ENCODE measurements around the gene TOM1. TPM values are rescaled to one million over a fixed set of nuclear protein-coding genes. Genes with fewer than 3 reads are reported as not detected.
A peak's percentile ranks its signal among the peaks of the same experiment; 100 is the strongest.

TOM1 gene
- total RNA-seq, 1 experiment from 2014 or later: 28.2 TPM

DNA sequence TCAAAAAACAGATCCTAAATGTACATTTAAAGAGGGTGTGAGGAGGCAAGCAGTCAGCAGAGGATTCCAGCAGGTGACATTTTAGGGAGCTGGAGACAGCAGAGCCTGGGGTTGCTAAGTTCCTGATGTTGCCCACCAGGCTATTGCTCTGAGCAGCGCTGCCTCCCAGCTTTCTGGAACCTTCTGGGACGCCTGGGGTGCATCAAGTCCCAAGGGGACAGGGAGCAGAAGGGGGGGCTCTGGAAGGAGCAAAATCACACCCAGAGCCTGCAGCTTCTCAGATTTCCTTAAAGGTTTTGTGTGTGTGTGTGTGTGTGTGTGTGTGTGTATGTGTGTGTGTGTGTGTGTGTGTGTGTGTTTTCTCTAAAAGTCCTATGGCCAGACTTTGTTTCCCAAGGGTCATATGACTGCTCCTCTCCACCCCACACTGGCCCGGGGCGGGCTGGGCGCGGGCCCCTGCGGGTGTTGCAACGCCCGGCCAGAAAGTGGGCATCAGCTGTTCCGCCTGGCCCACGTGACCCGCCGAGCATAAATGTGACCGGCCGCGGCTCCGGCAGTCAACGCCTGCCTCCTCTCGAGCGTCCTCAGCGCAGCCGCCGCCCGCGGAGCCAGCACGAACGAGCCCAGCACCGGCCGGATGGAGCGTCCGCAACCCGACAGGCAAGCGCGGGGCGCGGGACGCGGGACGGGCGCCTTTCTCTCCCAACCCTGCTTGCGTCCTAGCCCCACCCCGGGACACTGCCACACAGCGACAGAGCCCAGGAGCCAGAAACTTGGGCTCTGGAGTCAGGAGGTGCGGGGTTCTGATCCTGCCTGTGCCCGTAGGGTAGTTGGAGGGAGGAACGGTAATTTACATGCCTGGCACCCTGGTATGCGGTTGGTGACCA lies 81.1 kb downstream of the TOM1 start, which contains the start of gene HMOX1:
Gene HMOX1, plus strand, starts transcription at position 560 of the 887 bp plus-strand sequence. Its CDS starts 78 bp downstream, at position 638.
- ChIA-PET POLR2A (interaction anchor here (0.6 to 1.7 kb wide), 9 partner anchors 12 to 780 kb away, joined by 3 to 5 read pairs (median 3); partner anchors contain the start of genes APOL3 and TOM1), CTCF (interaction anchor here (0.7 to 1.8 kb wide), 6 partner anchors 11 to 203 kb away, joined by 3 to 18 read pairs (median 4); no protein-coding TSS in a partner anchor)
- TF ChIP-seq, protein P1, sequence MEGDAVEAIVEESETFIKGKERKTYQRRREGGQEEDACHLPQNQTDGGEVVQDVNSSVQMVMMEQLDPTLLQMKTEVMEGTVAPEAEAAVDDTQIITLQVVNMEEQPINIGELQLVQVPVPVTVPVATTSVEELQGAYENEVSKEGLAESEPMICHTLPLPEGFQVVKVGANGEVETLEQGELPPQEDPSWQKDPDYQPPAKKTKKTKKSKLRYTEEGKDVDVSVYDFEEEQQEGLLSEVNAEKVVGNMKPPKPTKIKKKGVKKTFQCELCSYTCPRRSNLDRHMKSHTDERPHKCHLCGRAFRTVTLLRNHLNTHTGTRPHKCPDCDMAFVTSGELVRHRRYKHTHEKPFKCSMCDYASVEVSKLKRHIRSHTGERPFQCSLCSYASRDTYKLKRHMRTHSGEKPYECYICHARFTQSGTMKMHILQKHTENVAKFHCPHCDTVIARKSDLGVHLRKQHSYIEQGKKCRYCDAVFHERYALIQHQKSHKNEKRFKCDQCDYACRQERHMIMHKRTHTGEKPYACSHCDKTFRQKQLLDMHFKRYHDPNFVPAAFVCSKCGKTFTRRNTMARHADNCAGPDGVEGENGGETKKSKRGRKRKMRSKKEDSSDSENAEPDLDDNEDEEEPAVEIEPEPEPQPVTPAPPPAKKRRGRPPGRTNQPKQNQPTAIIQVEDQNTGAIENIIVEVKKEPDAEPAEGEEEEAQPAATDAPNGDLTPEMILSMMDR (IDR thresholded peaks at IDR 0.05; ENCODE audit: unreplicated experiment): peak; percentile 17
- Mint-ChIP-seq H3K36me3 (ENCODE audit: insufficient read depth, unreplicated experiment) (no peaks in the 10 kb centered on the region), H3K27me3 (ENCODE audit: insufficient read depth, unreplicated experiment) (no peaks in the 10 kb centered on the region), H3K9me3 (ENCODE audit: unreplicated experiment) (no peaks in the 10 kb centered on the region), H3K27ac (ENCODE audit: low read depth, unreplicated experiment) (peak within 1 kb of the TSS; percentile 84), H3K4me3 (ENCODE audit: unreplicated experiment) (peak within 1 kb of the TSS; percentile 72), H3K4me1 (ENCODE audit: insufficient read depth, unreplicated experiment) (peaks cover 32% of the 10 kb centered on the region)
- BruUV-seq (replicated peaks): no TSS peak
- DNase-seq (ENCODE audit: unreplicated experiment): peak; percentile 78
- intact Hi-C loops (cut with micrococcal nuclease): loop anchor here (2.0 kb wide), 3 partner anchors 18 to 30 kb away; no protein-coding TSS in a partner anchor

DNA sequence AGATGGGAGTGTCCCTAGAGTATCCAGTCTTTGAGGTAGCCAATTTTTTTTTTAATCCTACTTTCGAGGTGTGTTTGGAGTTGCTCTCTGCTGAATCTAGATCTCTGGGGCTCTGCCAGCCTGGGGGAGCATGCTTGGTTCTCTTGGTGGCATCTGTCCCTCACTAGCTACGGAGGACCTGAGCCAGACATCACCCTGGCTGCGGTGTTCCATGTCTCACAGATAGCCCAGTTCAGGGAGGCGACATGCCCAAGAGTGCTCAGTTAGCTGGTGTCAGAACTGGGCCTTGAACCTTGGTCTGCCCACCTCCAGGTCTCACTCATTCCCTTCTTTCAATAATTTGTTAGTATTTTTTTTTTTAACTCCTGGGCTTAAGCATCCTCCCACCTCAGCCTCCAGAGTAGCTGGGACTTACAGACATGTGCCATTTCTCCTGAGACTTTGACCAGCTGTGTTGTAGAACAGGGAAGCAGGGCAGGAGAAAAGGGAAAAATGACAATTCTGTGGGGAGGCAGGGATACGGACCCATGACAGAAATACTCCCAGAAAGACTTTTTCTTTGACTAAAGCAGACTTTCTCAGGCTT lies 81.8 kb downstream of the TOM1 start:
- intact Hi-C loops (cut with micrococcal nuclease): loop anchor here (2.0 kb wide), 3 partner anchors 17 to 31 kb away; no protein-coding TSS in a partner anchor
- TSS peak; percentile 54 for BruUV-seq (replicated peaks)
- Mint-ChIP-seq H3K4me1 (ENCODE audit: insufficient read depth, unreplicated experiment) (peaks cover 30% of the 10 kb centered on the region), H3K4me3 (ENCODE audit: unreplicated experiment) (peak overlapping the region; percentile 72), H3K27ac (ENCODE audit: low read depth, unreplicated experiment) (no peak overlapping the region), H3K9me3 (ENCODE audit: unreplicated experiment) (no peaks in the 10 kb centered on the region), H3K27me3 (ENCODE audit: insufficient read depth, unreplicated experiment) (no peaks in the 10 kb centered on the region), H3K36me3 (ENCODE audit: insufficient read depth, unreplicated experiment) (no peaks in the 10 kb centered on the region)
- TF ChIP-seq, protein P1 (IDR thresholded peaks at IDR 0.05; ENCODE audit: unreplicated experiment): no peak
- ChIA-PET POLR2A (interaction anchor here (0.7 to 1.3 kb wide), 5 partner anchors 11 to 1130 kb away, joined by 3 read pairs; no protein-coding TSS in a partner anchor), CTCF (interaction anchor here (0.7 to 1.0 kb wide), 3 partner anchors 11 to 202 kb away, joined by 3 to 5 read pairs (median 4); no protein-coding TSS in a partner anchor)
- DNase-seq (ENCODE audit: unreplicated experiment): no peak

DNA sequence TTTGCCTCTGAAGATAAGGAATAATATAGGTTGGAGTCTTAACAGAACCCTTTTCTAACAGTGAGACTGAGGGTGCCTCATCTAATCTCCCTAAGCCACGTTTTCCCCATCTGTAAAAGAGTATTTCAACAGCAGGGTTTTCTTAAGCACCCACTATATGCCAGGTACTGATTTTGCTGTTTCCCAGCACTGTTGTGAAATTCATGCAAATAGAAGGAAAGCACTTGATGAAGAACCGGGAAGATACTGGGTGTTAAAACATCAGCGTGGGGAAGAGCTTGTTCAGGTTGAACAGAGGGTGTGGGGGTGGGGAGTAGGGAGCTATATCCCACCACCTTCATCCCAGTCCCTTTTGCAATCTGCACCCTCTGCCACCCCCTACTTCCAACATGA lies 84.0 kb downstream of the TOM1 start:
- intact Hi-C loops (cut with micrococcal nuclease): no loop called here
- CTCF ChIA-PET: interaction anchor here (0.9 kb wide), 1 partner anchor 12 kb away, joined by 4 read pairs; no protein-coding TSS in a partner anchor
- no peak for DNase-seq (ENCODE audit: unreplicated experiment)
- TF ChIP-seq, protein P1 (IDR thresholded peaks at IDR 0.05; ENCODE audit: unreplicated experiment): no peak
- POLR2A ChIA-PET: interaction anchor here (0.7 kb wide), 2 partner anchors 205 to 434 kb away, joined by 3 read pairs; no protein-coding TSS in a partner anchor
- peaks cover 18% of the 10 kb centered on the region for H3K4me1 Mint-ChIP-seq (ENCODE audit: insufficient read depth, unreplicated experiment)
- H3K27ac Mint-ChIP-seq (ENCODE audit: low read depth, unreplicated experiment): no peak overlapping the region
- BruUV-seq (replicated peaks): no TSS peak
- no peaks in the 10 kb centered on the region for H3K27me3 Mint-ChIP-seq (ENCODE audit: insufficient read depth, unreplicated experiment)
- H3K4me3 Mint-ChIP-seq (ENCODE audit: unreplicated experiment): no peak overlapping the region
- H3K9me3 Mint-ChIP-seq (ENCODE audit: unreplicated experiment): no peaks in the 10 kb centered on the region
- H3K36me3 Mint-ChIP-seq (ENCODE audit: insufficient read depth, unreplicated experiment): no peaks in the 10 kb centered on the region

DNA sequence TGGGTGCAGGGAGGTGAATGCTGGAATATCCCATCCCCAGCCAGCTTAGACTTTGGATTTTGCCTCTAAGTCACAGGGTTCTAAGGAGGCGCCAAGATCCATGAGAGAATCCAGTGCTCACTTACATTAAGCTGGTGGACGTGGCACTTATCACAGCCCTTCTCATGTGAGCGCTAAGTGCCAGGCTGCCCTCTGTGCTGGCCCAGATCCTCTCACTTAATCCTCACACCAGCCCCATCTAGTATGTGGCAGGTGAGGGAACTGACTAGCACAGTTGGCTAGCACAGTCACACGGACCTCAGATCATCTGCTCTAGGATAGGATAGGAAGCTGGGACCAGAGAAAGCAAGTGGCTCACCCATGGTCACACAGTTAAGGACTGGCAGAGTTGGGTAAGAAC lies 84.8 kb downstream of the TOM1 start:
- POLR2A ChIA-PET: interaction anchor here (0.7 kb wide), 1 partner anchor 204 kb away, joined by 3 read pairs; no protein-coding TSS in a partner anchor

More for the DNA sequence above, 84.8 kb downstream of the TOM1 start:
- Mint-ChIP-seq H3K4me3 (ENCODE audit: unreplicated experiment) (no peak overlapping the region), H3K27ac (ENCODE audit: low read depth, unreplicated experiment) (no peak overlapping the region), H3K9me3 (ENCODE audit: unreplicated experiment) (no peaks in the 10 kb centered on the region), H3K36me3 (ENCODE audit: insufficient read depth, unreplicated experiment) (no peaks in the 10 kb centered on the region), H3K4me1 (ENCODE audit: insufficient read depth, unreplicated experiment) (peaks cover 18% of the 10 kb centered on the region), H3K27me3 (ENCODE audit: insufficient read depth, unreplicated experiment) (no peaks in the 10 kb centered on the region)
- TF ChIP-seq, protein P1 (IDR thresholded peaks at IDR 0.05; ENCODE audit: unreplicated experiment): no peak
- DNase-seq (ENCODE audit: unreplicated experiment): no peak
- CTCF ChIA-PET: interaction anchor here (0.6 kb wide), 1 partner anchor 9 kb away, joined by 3 read pairs; no protein-coding TSS in a partner anchor
- no TSS peak for BruUV-seq (replicated peaks)
- intact Hi-C loops (cut with micrococcal nuclease): no loop called here

All from MCF 10A (cell line).